ENCODE data around the gene DUSP16.

GRCh38 chr12:12442548-12443071 is 120.1 kb downstream of the DUSP16 start:
- TF ChIP-seq CTCF (IDR thresholded peaks at IDR 0.05) (no peak), POLR2A (IDR thresholded peaks at IDR 0.05) (no peak)
